Panc1 (cell line): ENCODE measurements around the gene MIR17HG. TPM values are rescaled to one million over a fixed set of nuclear protein-coding genes. Genes with fewer than 3 reads are reported as not detected.
A peak's percentile ranks its signal among the peaks of the same experiment; 100 is the strongest.

ENCODE experiments used
- ATAC-seq: fragments of 200-7000 bp; cut with Tn5 transposase; 2 replicates; pipeline ENCODE4 v1.9.1; 2020; ENCODE audit warnings: mild to moderate bottlenecking, moderate library complexity
- Bru-seq: library from RNA; stranded (reverse); fragments of 400-500 nt; gene quantifications from one replicate; lab custom pipeline; 2021; lab: Mats Ljungman, UMichigan
- BruChase-seq, 2 experiments: library from RNA; stranded (reverse); fragments of 400-500 nt; gene quantifications; one replicate each; lab custom pipeline; 2021; lab: Mats Ljungman, UMichigan
- BruUV-seq: library from RNA; stranded (reverse); fragments of 400-500 nt; replicated peaks from 2 replicates; lab custom pipeline; 2021; lab: Mats Ljungman, UMichigan
- CTCF ChIA-PET: fragments of 300-600 bp; sonication (Branson Sonifier 250); formaldehyde crosslinking; loops from one replicate; lab custom pipeline; 2022; ENCODE audit warnings: antibody characterized with exemption; lab: Charles Lee
- POLR2A ChIA-PET: fragments of 300-600 bp; sonication (Branson Sonifier 250); formaldehyde crosslinking; loops from one replicate; lab custom pipeline; 2022; ENCODE audit warnings: antibody characterized with exemption; lab: Charles Lee
- DNase-seq: peaks from one replicate; pipeline ENCODE4 v3.0.0-alpha.2; 2010; ENCODE audit warnings: low read depth, low spot score
- H3K27ac ChIP-seq: 2 replicates; pipeline ENCODE4 v1.5.1; 2011; ENCODE audit warnings: mild to moderate bottlenecking, low read length, inconsistent platforms
- H3K27me3 ChIP-seq: fragments of 200-500 bp; sonication (Bioruptor generic); 2 replicates; pipeline ENCODE4 v1.6.0; 2014; ENCODE audit warnings: low read length, inconsistent platforms; ENCODE audit not compliant: control insufficient read depth, insufficient read depth
- H3K36me3 ChIP-seq: fragments of 200-500 bp; sonication (Bioruptor generic); 2 replicates; pipeline ENCODE4 v1.5.1; 2014; ENCODE audit warnings: inconsistent platforms, mild to moderate bottlenecking, low read length, moderate library complexity; ENCODE audit not compliant: control insufficient read depth, insufficient read depth
- H3K4me1 ChIP-seq: 2 replicates; pipeline ENCODE4 v1.5.1; 2011; ENCODE audit warnings: inconsistent platforms, mild to moderate bottlenecking, low read length, moderate library complexity; ENCODE audit not compliant: control insufficient read depth, insufficient read depth
- H3K4me3 ChIP-seq, 2 experiments: 2 replicates each; pipeline ENCODE4 v1.5.1; 2011 to 2012; ENCODE audit warnings: low read depth in 2 of 2, low read length in 2 of 2, mild to moderate bottlenecking in 2 of 2, inconsistent platforms in 1 of 2, moderate library complexity in 1 of 2
- H3K9me3 ChIP-seq: fragments of 200-500 bp; sonication (Bioruptor generic); 2 replicates; pipeline ENCODE4 v1.5.1; 2014; ENCODE audit warnings: low read depth, mild to moderate bottlenecking, inconsistent platforms, low read length, moderate library complexity; ENCODE audit not compliant: control insufficient read depth, insufficient read depth
- CTCF ChIP-seq: fragments of 450-650 bp; IDR thresholded peaks from 2 replicates; pipeline ENCODE4 v1.5.1; 2017; ENCODE audit warnings: mild to moderate bottlenecking
- POLR2AphosphoS5 ChIP-seq: IDR thresholded peaks from 2 replicates; pipeline ENCODE4 v1.6.1; 2012; ENCODE audit warnings: mild to moderate bottlenecking, low read depth, low read length, moderate library complexity
- REST ChIP-seq, 2 experiments: IDR thresholded peaks; 2 replicates each; pipeline ENCODE4 v1.6.1; 2011 to 2012; ENCODE audit warnings: low read depth in 2 of 2, control low read depth in 1 of 2, low read length in 1 of 2, mild to moderate bottlenecking in 1 of 2, moderate library complexity in 1 of 2; ENCODE audit not compliant: insufficient read depth in 1 of 2
- SIN3A ChIP-seq: IDR thresholded peaks from 2 replicates; pipeline ENCODE4 v1.6.1; 2012; ENCODE audit warnings: low read depth, mild to moderate bottlenecking, low read length, moderate library complexity, borderline replicate concordance; ENCODE audit not compliant: insufficient read depth
- TCF7L2 ChIP-seq: IDR thresholded peaks from 2 replicates; pipeline ENCODE4 v1.6.1; 2011; ENCODE audit warnings: mild to moderate bottlenecking, low read depth, low read length, inconsistent platforms
- in situ Hi-C: cut with HindIII; loops from 2 replicates; pipeline ENCODE4 v1.10.0; 2016; ENCODE audit warnings: low sequenced_read_pairs, low pct_unique_long_range_greater_than_20kb
- intact Hi-C: fragments of 100-400 bp; cut with micrococcal nuclease; formaldehyde crosslinking; loops from one replicate; pipeline ENCODE4 v1.10.0; 2022; ENCODE audit not compliant: unreplicated experiment
- long read RNA-seq: library from polyadenylated mRNA; unstranded; transcript quantifications from one replicate; pipeline ENCODE4 v2.0.0, GENCODE V29; 2021; ENCODE audit not compliant: unreplicated experiment
- polyA plus RNA-seq: library from polyadenylated mRNA; unstranded; fragments of >200 nt; gene quantifications from one replicate; pipeline ENCODE4 v1.2.1, GENCODE V29; 2012; ENCODE audit warnings: missing spikeins; ENCODE audit not compliant: insufficient read length
- total RNA-seq: library from RNA; stranded (reverse); gene quantifications from one replicate; pipeline ENCODE4 v1.2.1, GENCODE V29; 2021; ENCODE audit not compliant: unreplicated experiment

The MIR17HG gene
- 3.1 TPM for total RNA-seq
- polyA plus RNA-seq, result 0.34 TPM
- Bru-seq, nascent RNA, result percentile 97 among the genes with signal in this experiment
- BruChase-seq, experiment 1, labeled RNA remaining after a 2-hour chase, result percentile 60 among the genes with signal in this experiment
- BruChase-seq, experiment 2, labeled RNA remaining after a 6-hour chase, result percentile 55 among the genes with signal in this experiment
- long read RNA-seq, result 0 reads

- ATAC-seq (peak; percentile 84), DNase-seq (peak; percentile 13)
- H3K9me3 ChIP-seq, result no peaks in the 10 kb centered on the region
- ChIA-PET CTCF (no interaction called here), POLR2A (interaction anchor here (0.6 kb wide), 1 partner anchor 727 kb away, joined by 3 read pairs; no protein-coding TSS in a partner anchor)
- H3K36me3 ChIP-seq, result peaks cover 27% of the 10 kb centered on the region
- H3K4me3 ChIP-seq, result peak within 1 kb of the TSS; percentile 67
- BruUV-seq, result no TSS peak
- H3K27ac ChIP-seq, result peak within 1 kb of the TSS; percentile 51; the same call in 1 of the 2 replicates
- peaks cover 10% of the 10 kb centered on the region; the same call in 1 of the 2 replicates for H3K27me3 ChIP-seq
- no peak for TF ChIP-seq REST (IDR thresholded peaks at IDR 0.05; ENCODE audit: insufficient read depth in 1 of 2, low read depth in 2 of 2, low read length in 1 of 2)
- no peak; the same call in 1 of the 2 replicates for TF ChIP-seq SIN3A
- no peak for TF ChIP-seq CTCF
- TF ChIP-seq TCF7L2, result peak; percentile 62; the same call in 1 of the 2 replicates
- TF ChIP-seq POLR2AphosphoS5, result peak; percentile 70
- in situ Hi-C loops, result no loop called here
- peaks cover 9% of the 10 kb centered on the region for H3K4me1 ChIP-seq
- intact Hi-C loops, result loop anchor here (5.0 kb wide), 1 partner anchor 215 kb away; no protein-coding TSS in a partner anchor
These were observed at the start of gene MIR17HG for GRCh38 chr13:91347202-91347995. TSS of gene MIR17HG (plus strand) at chr13:91347687.

- H3K27me3 ChIP-seq, result no peaks in the 10 kb centered on the region
- intact Hi-C loops (no loop called here), in situ Hi-C loops (no loop called here)
- BruUV-seq, result no TSS peak
- H3K27ac ChIP-seq, result no peak overlapping the region
- no peak for DNase-seq
- no peaks in the 10 kb centered on the region for H3K36me3 ChIP-seq
- ChIA-PET POLR2A (no interaction called here), CTCF (no interaction called here)
- H3K9me3 ChIP-seq, result no peaks in the 10 kb centered on the region
- ATAC-seq, result no peak
- no peak overlapping the region for H3K4me3 ChIP-seq
- no peaks in the 10 kb centered on the region for H3K4me1 ChIP-seq
- TF ChIP-seq CTCF (no peak), SIN3A (no peak), REST (IDR thresholded peaks at IDR 0.05; ENCODE audit: insufficient read depth in 1 of 2, low read depth in 2 of 2, low read length in 1 of 2) (no peak), TCF7L2 (no peak), POLR2AphosphoS5 (no peak)
These were observed 49.4 kb upstream of the MIR17HG start for GRCh38 chr13:91298060-91298459.
